ENCODE results near the gene STON2. TPM values are rescaled to one million over a fixed set of nuclear protein-coding genes. Genes with fewer than 3 reads are reported as not detected.
"Not testable (repeated sequence)": the region's sequence is repeated elsewhere in the genome, so short reads cannot be mapped to it uniquely, and the experiment has no call there.

The STON2 gene
- total RNA-seq, 1 experiment from 2014 or later, result 26.9 TPM

DNA sequence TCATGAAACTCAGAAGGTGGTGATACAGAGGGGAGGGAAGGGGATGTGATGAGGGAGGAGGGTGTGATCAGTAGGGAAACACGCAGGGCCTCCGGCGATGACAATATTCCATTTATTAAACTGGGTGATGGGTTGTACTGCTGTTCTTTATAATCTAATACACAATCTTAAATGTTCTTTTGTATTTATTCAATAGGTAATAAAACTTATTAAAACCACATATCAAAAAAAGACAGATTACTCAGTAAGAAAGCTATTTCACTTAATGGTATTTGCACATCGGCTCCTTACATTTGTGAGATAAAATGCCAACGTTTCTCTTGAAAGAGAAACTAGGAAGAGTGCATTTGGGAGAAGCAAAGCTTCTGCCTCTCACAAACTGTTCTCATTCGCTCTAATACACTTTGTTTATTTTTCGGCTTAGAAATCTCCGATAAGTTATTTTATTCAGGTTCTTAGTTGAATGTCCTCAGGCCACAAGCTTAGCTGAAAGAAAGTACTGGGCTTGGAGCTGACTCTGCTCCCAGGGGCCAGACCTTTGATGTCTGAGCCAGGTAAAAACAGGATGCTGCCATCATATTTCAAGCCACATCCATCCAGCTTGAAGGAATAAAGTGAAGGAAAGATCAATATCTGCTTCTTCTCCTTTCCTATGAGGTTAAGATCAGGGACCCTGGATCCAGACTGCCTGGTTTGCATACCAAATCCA lies 17.5 kb downstream of the STON2 start:
- Histone ChIP-seq H3K36me3 (replicated peaks; ENCODE audit: control insufficient read depth, insufficient read depth, low read length) (no peaks in the 10 kb centered on the region), H3K4me3 (ENCODE audit: insufficient read depth, low read depth, low read length) (no peak overlapping the region), H3K27me3 (ENCODE audit: control insufficient read depth, insufficient read depth, low read length) (no peaks in the 10 kb centered on the region)
- DNase-seq, result no peak

DNA sequence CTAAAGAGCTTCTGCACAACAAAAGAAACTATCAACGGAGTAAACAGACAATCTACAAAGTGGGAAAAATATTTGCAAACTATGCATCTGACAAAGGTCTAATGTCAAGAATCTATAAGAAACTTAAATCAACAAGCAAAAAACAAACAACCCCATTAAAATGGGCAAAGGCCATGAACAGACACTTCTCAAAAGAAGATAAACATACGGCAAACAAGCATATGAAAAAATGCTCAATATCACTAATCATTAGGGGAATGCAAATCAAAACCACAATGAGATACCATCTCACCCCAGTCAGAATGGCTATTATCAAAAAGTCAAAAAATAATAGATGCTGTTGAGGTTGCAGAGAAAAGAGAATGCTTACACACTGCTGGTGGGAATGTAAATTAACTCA lies 20.1 kb downstream of the STON2 start:
- not testable (repeated sequence) for H3K36me3 ChIP-seq (replicated peaks; ENCODE audit: control insufficient read depth, insufficient read depth, low read length); DNase-seq; H3K27me3 ChIP-seq (ENCODE audit: control insufficient read depth, insufficient read depth, low read length); H3K4me3 ChIP-seq (ENCODE audit: insufficient read depth, low read depth, low read length)

DNA sequence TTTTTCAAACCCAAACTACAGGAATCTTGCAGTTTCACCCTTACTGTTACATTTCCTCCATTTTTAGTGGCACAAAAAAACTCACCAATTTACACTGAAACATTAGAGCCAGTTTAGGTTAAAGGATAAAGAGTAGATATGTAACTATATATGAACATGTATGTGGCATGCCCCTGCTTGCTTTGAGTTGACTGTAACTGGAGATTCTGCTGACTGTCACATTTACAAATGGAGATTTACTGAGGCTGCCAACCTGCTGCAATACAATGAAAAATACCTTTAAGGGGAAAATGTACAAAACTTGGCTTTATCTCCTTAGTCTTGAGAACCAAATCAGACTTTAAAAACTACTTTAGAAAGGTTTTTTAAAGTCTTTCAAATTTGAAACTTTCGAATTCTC lies 28.3 kb downstream of the STON2 start:
- H3K4me3 ChIP-seq (ENCODE audit: insufficient read depth, low read depth, low read length), result no peak overlapping the region
- H3K27me3 ChIP-seq (ENCODE audit: control insufficient read depth, insufficient read depth, low read length), result no peaks in the 10 kb centered on the region
- no peak for DNase-seq
- no peaks in the 10 kb centered on the region for H3K36me3 ChIP-seq (replicated peaks; ENCODE audit: control insufficient read depth, insufficient read depth, low read length)

DNA sequence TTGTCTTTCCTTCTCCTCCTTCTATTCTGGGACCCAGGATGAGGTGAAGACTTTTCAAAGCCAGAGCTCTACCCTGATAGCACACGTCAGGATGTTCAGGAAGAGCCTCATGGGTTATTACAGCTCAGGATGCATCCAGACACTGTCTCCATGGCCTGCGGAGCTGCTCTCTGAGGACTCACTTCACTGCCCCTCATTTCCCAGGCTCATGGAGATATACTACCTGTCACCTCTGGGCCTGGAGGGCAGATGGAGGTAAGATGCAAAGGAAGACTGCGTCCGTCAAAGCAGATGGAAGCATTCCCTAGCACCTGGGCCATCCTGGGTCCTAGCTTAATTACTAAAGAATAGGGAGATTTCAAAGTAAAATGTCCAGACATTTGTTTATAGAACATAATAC lies 32.6 kb downstream of the STON2 start:
- Histone ChIP-seq H3K27me3 (ENCODE audit: control insufficient read depth, insufficient read depth, low read length) (no peaks in the 10 kb centered on the region), H3K36me3 (replicated peaks; ENCODE audit: control insufficient read depth, insufficient read depth, low read length) (peaks cover 2% of the 10 kb centered on the region; the same call in 1 of the 2 replicates), H3K4me3 (ENCODE audit: insufficient read depth, low read depth, low read length) (no peak overlapping the region)
- DNase-seq, result no peak

DNA sequence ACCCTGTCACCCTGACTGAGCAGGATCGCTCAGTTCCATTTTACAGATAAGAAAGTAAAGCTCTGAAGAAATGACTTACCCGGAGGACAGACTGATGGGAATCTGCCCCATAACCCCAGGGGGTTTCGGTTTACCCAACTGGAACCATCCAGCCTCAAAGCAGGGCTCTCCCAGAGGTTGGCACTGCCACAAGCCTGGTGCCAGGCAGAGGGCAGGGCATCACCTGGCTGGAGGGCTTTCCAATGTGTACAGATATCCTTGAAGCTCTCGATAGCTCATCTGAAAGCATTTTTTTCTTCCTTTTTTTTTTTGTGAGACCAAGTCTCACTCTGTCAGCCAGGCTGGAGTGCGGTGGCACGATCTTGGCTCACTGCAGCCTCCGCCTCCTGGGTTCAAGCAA lies 33.2 kb downstream of the STON2 start:
- Histone ChIP-seq H3K4me3 (ENCODE audit: insufficient read depth, low read depth, low read length) (no peak overlapping the region), H3K36me3 (replicated peaks; ENCODE audit: control insufficient read depth, insufficient read depth, low read length) (peaks cover 2% of the 10 kb centered on the region; the same call in 1 of the 2 replicates), H3K27me3 (ENCODE audit: control insufficient read depth, insufficient read depth, low read length) (no peaks in the 10 kb centered on the region)
- DNase-seq, result no peak

DNA sequence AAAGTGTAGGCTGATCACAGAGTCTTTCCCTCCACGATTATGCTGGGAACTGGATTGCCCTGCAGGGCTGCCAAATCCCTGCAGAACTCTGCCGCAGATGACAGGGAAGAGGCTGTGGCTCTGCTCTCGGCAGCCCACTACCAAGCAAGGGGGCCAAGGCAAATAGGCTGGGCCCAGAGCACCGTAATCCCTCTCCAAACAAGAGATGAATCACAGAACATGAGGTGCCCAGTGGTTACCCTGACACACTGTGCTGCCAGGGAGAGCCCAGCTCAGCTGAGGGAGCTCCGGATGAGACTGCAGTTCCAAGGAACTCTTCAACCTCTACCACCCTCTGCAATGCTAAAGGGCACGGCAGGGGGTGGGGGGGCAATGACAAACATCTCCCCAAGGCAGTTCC lies 33.9 kb downstream of the STON2 start:
- no peak for DNase-seq
- Histone ChIP-seq H3K4me3 (ENCODE audit: insufficient read depth, low read depth, low read length) (no peak overlapping the region), H3K36me3 (replicated peaks; ENCODE audit: control insufficient read depth, insufficient read depth, low read length) (peaks cover 2% of the 10 kb centered on the region; the same call in 1 of the 2 replicates), H3K27me3 (ENCODE audit: control insufficient read depth, insufficient read depth, low read length) (no peaks in the 10 kb centered on the region)

DNA sequence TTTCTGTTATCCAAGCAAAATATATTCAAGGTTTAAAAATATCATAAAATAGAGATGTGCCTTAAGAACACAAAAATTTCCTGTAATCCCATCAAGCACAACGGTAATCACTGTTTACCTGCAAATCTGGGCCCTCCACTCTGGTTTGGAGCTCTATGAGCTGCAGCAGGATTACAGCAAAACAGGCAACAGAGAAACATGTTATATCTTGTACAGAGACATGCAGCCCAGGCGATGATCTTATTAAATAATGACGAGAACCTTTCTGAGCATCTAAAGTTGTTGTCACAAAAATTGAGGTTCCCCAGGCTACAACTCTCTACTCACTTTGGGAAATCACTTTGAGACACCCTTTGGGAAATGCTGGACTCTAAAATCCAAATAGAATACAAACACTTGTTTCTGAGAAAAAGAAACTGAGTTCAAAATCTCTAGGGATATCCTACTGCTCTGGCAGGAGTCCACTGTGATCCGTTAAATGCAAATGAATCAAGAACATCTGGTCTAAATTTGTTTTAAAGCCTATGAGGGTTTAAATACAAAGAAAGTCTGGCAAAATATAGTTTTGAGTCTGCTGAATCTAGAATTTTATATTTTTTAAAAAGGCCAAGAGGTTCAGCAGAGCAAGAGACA lies 36.3 kb downstream of the STON2 start:
- Histone ChIP-seq H3K4me3 (ENCODE audit: insufficient read depth, low read depth, low read length) (no peak overlapping the region), H3K27me3 (ENCODE audit: control insufficient read depth, insufficient read depth, low read length) (no peaks in the 10 kb centered on the region), H3K36me3 (replicated peaks; ENCODE audit: control insufficient read depth, insufficient read depth, low read length) (peaks cover 2% of the 10 kb centered on the region; the same call in 1 of the 2 replicates)
- DNase-seq, result no peak

DNA sequence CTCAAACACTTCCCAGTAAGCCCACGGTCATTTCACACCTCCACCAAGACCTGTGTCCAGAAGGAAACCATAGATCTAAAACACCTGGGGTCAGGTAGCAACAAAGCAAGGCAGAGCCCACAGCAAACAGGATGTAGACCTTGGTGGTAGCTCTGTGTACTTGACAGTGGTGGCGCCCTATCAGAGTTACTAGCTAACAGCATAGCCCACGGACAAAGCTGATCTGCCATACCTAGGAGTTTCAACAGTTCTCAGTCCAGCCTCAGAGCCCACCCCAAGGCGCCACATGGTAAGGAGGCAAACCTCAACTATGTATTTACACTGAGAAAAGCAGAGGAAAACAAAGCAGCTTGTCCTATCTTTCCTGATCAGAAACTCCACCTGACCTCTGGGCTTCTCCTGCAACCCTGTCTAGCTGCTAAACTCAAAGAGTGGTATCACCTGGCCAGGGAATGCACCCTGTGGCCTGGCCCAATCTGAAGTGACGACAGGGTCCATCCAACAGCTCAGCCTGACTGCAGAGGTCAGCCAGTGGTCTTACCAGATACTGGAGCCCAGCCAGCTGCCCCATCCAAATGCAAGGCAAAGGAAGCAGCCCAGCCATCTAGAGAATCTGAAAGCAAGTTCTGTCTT lies 46.3 kb downstream of the STON2 start:
- Histone ChIP-seq H3K36me3 (replicated peaks; ENCODE audit: control insufficient read depth, insufficient read depth, low read length) (no peaks in the 10 kb centered on the region), H3K4me3 (ENCODE audit: insufficient read depth, low read depth, low read length) (no peak overlapping the region), H3K27me3 (ENCODE audit: control insufficient read depth, insufficient read depth, low read length) (no peaks in the 10 kb centered on the region)
- no peak for DNase-seq

DNA sequence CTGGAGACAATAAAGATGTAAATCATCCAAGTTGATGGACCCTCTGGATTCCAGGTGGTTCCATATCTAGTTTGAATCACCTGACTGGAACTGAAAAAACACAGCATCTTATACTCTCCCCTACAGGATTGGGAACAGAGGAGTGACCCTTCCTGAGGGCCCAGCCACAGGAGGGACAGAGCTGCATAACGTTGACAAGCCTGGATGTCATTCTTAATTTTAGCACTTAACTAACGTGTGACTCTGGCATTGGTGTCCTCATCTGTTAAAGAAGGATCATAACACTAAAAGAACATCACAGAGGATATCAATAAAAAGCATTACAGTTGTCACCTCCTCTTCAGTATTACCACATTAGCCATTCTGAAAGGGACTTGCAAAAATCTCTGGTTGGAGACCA lies 47.7 kb downstream of the STON2 start:
- Histone ChIP-seq H3K27me3 (ENCODE audit: control insufficient read depth, insufficient read depth, low read length) (no peaks in the 10 kb centered on the region), H3K36me3 (replicated peaks; ENCODE audit: control insufficient read depth, insufficient read depth, low read length) (no peaks in the 10 kb centered on the region), H3K4me3 (ENCODE audit: insufficient read depth, low read depth, low read length) (no peak overlapping the region)
- DNase-seq, result no peak

DNA sequence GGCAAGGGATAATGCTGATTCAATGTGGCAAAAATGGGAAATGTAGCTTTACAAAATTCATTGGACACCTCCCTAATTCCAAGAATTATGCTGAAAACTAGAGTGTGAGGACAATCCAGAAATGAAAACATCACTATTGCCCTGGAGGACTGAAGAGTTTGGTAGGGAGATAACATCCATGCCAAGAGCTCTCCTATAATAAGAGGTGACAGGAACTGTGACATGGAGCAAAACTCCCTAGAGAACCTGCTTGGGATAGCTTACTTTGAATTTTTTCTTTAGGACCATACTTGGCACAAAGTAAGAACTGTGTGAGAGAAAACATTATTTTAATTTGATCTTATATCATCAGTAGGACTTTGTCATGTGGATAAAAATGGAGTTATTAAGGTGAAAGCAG lies 48.9 kb downstream of the STON2 start:
- Histone ChIP-seq H3K27me3 (ENCODE audit: control insufficient read depth, insufficient read depth, low read length) (no peaks in the 10 kb centered on the region), H3K36me3 (replicated peaks; ENCODE audit: control insufficient read depth, insufficient read depth, low read length) (no peaks in the 10 kb centered on the region), H3K4me3 (ENCODE audit: insufficient read depth, low read depth, low read length) (no peak overlapping the region)
- no peak for DNase-seq

DNA sequence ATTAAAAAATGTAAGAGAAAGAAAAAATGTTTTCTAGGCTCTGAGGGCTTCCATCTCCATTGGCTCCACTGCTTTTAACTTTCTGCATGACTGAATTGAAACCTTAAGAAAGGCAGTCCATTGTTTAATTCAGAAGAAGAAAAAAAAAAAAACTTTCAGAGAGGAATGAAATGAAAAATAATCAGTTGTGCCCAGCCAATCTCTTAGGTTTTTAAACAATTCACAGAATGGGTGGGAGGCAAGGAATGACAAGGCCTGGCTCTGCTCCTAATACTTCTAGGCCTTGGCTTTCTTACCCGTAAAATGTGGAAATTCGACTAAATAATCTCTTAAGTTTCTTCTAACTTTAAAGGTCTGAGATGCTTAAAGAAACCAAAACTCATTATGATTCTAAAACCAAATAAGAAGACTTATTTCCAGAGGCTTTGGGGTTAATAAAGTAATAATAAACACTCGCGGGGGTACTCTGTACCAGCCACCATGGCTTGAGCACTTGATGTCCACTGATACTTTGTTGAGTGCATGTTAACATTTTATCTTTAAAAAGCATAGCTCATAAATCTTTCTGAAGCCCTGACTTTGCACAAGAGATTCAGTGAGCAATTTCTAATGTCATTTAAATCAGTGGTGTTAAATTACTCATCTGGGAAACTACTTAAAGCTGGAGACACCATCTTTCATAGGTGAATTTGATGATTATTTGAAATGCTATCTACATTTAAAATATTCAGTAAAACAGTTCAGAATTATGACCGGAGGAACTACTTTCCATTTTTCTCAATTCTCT lies 49.6 kb downstream of the STON2 start:
- H3K4me3 ChIP-seq (ENCODE audit: insufficient read depth, low read depth, low read length), result no peak overlapping the region
- H3K27me3 ChIP-seq (ENCODE audit: control insufficient read depth, insufficient read depth, low read length), result no peaks in the 10 kb centered on the region
- H3K36me3 ChIP-seq (replicated peaks; ENCODE audit: control insufficient read depth, insufficient read depth, low read length), result no peaks in the 10 kb centered on the region
- no peak for DNase-seq

DNA sequence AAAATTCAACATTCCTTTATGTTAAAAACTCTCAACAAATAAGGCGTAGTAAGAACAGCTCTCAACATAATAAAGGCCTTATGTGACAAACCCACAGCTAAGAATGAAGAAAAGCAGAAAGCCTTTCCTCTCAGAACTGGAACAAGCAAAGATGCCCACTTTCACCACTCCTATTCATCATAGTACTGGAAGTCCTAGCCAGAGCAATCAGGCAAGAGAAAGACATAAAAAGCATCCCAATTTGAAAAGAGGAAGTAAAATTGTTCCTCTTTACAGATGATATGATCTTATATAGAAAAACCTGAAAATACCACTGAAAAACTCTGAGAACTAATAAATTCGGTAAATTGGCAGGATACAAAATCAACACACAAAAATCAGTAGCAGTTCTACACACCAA lies 52.1 kb downstream of the STON2 start:
- H3K27me3 ChIP-seq (ENCODE audit: control insufficient read depth, insufficient read depth, low read length), result no peaks in the 10 kb centered on the region
- DNase-seq, result no peak
- H3K36me3 ChIP-seq (replicated peaks; ENCODE audit: control insufficient read depth, insufficient read depth, low read length), result no peaks in the 10 kb centered on the region
- H3K4me3 ChIP-seq (ENCODE audit: insufficient read depth, low read depth, low read length), result no peak overlapping the region

DNA sequence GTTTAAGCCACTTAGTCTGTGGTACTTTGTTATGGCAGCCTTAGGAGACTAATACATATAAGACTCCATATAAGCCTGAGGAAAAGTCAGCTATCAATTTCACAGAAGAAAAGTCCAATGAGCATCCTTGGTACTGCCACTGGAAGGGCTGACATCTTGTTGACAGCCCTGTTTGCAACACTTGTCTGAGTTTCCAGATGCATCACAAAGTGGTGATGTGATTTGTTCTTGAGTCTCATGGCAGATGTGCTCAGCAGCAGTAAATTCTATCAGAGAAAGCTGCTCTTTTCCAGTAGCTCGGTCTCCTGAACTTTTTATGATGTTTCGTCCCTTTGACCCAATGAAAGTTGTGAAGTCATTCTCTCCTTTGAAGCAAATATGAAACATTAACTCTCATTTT lies 54.3 kb downstream of the STON2 start:
- no peaks in the 10 kb centered on the region for H3K36me3 ChIP-seq (replicated peaks; ENCODE audit: control insufficient read depth, insufficient read depth, low read length)
- no peak for DNase-seq
- H3K4me3 ChIP-seq (ENCODE audit: insufficient read depth, low read depth, low read length), result no peak overlapping the region
- H3K27me3 ChIP-seq (ENCODE audit: control insufficient read depth, insufficient read depth, low read length), result no peaks in the 10 kb centered on the region

DNA sequence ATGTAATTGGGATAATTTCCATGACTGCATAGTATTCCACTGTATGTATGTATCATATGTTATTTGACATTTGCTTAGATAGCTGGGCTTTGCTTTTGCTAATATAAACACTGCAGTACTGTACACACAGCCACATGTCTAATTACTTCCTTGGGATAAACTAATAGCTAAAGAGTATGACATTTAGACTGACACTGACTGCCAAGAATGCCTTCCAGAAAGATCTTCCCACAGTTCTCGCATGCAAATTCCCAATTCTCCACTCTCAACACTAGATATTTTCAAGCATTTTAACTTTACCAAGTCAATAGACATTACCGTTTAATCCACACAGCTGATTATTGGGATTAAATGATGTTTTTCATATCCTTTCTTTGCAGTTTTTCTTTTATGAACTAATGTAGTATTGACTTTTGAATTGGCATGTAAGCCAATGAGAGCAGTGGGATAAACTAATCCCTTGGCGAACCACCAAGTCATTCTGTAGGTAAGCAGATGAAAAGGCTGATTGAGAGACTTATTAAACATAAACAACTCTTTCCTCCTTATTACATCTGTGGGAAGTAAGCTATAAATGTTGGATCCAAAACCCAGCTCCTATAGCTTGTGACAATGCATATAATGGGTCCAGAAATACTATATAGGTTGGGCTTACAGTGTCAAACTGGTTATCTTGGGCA lies 55.5 kb downstream of the STON2 start:
- H3K36me3 ChIP-seq (replicated peaks; ENCODE audit: control insufficient read depth, insufficient read depth, low read length), result no peaks in the 10 kb centered on the region
- no peak overlapping the region for H3K4me3 ChIP-seq (ENCODE audit: insufficient read depth, low read depth, low read length)
- no peaks in the 10 kb centered on the region for H3K27me3 ChIP-seq (ENCODE audit: control insufficient read depth, insufficient read depth, low read length)
- DNase-seq, result no peak
